ENCODE data around the gene PACS1. TPM values are rescaled to one million over a fixed set of nuclear protein-coding genes. Genes with fewer than 3 reads are reported as not detected.
"Not testable (repeated sequence)": the region's sequence is repeated elsewhere in the genome, so short reads cannot be mapped to it uniquely, and the experiment has no call there.

Gene PACS1
- total RNA-seq (ENCODE audit: unreplicated experiment): 30.6 TPM
- long read RNA-seq: 0 reads

GRCh38 chr11:66069715-66070603 lies at the start of gene PACS1:
Gene PACS1 (plus strand): TSS chr11:66070272. CDS start chr11:66070487, 215 bp downstream.
- peak within 1 kb of the TSS; percentile 76 for H3K27ac Mint-ChIP-seq (ENCODE audit: unreplicated experiment)
- H3K36me3 Mint-ChIP-seq (ENCODE audit: unreplicated experiment): peaks cover 4% of the 10 kb centered on the region
- H3K27me3 Mint-ChIP-seq (ENCODE audit: unreplicated experiment): peaks cover 5% of the 10 kb centered on the region
- DNase-seq: peak; percentile 58
- H3K4me3 Mint-ChIP-seq (ENCODE audit: unreplicated experiment): peak within 1 kb of the TSS; percentile 86
- TF ChIP-seq, protein P1, sequence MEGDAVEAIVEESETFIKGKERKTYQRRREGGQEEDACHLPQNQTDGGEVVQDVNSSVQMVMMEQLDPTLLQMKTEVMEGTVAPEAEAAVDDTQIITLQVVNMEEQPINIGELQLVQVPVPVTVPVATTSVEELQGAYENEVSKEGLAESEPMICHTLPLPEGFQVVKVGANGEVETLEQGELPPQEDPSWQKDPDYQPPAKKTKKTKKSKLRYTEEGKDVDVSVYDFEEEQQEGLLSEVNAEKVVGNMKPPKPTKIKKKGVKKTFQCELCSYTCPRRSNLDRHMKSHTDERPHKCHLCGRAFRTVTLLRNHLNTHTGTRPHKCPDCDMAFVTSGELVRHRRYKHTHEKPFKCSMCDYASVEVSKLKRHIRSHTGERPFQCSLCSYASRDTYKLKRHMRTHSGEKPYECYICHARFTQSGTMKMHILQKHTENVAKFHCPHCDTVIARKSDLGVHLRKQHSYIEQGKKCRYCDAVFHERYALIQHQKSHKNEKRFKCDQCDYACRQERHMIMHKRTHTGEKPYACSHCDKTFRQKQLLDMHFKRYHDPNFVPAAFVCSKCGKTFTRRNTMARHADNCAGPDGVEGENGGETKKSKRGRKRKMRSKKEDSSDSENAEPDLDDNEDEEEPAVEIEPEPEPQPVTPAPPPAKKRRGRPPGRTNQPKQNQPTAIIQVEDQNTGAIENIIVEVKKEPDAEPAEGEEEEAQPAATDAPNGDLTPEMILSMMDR (IDR thresholded peaks at IDR 0.05; ENCODE audit: partially characterized antibody, unreplicated experiment): no peak
- H3K4me1 Mint-ChIP-seq (ENCODE audit: low read depth, unreplicated experiment): peaks cover 29% of the 10 kb centered on the region
- H3K9me3 Mint-ChIP-seq (ENCODE audit: unreplicated experiment): peaks cover 12% of the 10 kb centered on the region

GRCh38 chr11:66020618-66021357 lies 49.3 kb upstream of the PACS1 start:
- H3K27ac Mint-ChIP-seq (ENCODE audit: unreplicated experiment): no peak overlapping the region
- H3K4me3 Mint-ChIP-seq (ENCODE audit: unreplicated experiment): no peak overlapping the region
- H3K4me1 Mint-ChIP-seq (ENCODE audit: low read depth, unreplicated experiment): no peaks in the 10 kb centered on the region

GRCh38 chr11:66022401-66023185 lies 47.5 kb upstream of the PACS1 start:
- peak overlapping the region; percentile 34 for H3K4me3 Mint-ChIP-seq (ENCODE audit: unreplicated experiment)
- H3K9me3 Mint-ChIP-seq (ENCODE audit: unreplicated experiment): peaks cover 5% of the 10 kb centered on the region
- no peaks in the 10 kb centered on the region for H3K36me3 Mint-ChIP-seq (ENCODE audit: unreplicated experiment)
- no peaks in the 10 kb centered on the region for H3K4me1 Mint-ChIP-seq (ENCODE audit: low read depth, unreplicated experiment)
- peak; percentile 91 for DNase-seq
- no peak overlapping the region for H3K27ac Mint-ChIP-seq (ENCODE audit: unreplicated experiment)
- TF ChIP-seq, protein P1 (IDR thresholded peaks at IDR 0.05; ENCODE audit: partially characterized antibody, unreplicated experiment): peak; percentile 97
- peaks cover 17% of the 10 kb centered on the region for H3K27me3 Mint-ChIP-seq (ENCODE audit: unreplicated experiment)

More at GRCh38 chr11:66020618-66021357, 49.3 kb upstream of the PACS1 start:
- Mint-ChIP-seq H3K9me3 (ENCODE audit: unreplicated experiment) (peaks cover 5% of the 10 kb centered on the region), H3K36me3 (ENCODE audit: unreplicated experiment) (no peaks in the 10 kb centered on the region), H3K27me3 (ENCODE audit: unreplicated experiment) (peaks cover 17% of the 10 kb centered on the region)
- TF ChIP-seq, protein P1 (IDR thresholded peaks at IDR 0.05; ENCODE audit: partially characterized antibody, unreplicated experiment): no peak
- DNase-seq: no peak

GRCh38 chr11:66023186-66023440 lies 47.0 kb upstream of the PACS1 start:
- DNase-seq; H3K4me1 Mint-ChIP-seq (ENCODE audit: low read depth, unreplicated experiment); H3K9me3 Mint-ChIP-seq (ENCODE audit: unreplicated experiment); H3K27ac Mint-ChIP-seq (ENCODE audit: unreplicated experiment); H3K4me3 Mint-ChIP-seq (ENCODE audit: unreplicated experiment); H3K36me3 Mint-ChIP-seq (ENCODE audit: unreplicated experiment): not testable (repeated sequence)
- peaks cover 17% of the 10 kb centered on the region for H3K27me3 Mint-ChIP-seq (ENCODE audit: unreplicated experiment)

GRCh38 chr11:66026017-66026529 lies 44.0 kb upstream of the PACS1 start, which contains the start of gene CATSPER1:
Gene CATSPER1 (minus strand): TSS chr11:66026479. CDS start chr11:66026379, 100 bp downstream.
- DNase-seq: no peak
- Mint-ChIP-seq H3K36me3 (ENCODE audit: unreplicated experiment) (no peaks in the 10 kb centered on the region), H3K4me1 (ENCODE audit: low read depth, unreplicated experiment) (no peaks in the 10 kb centered on the region), H3K27ac (ENCODE audit: unreplicated experiment) (no peak within 1 kb of the TSS), H3K9me3 (ENCODE audit: unreplicated experiment) (peaks cover 5% of the 10 kb centered on the region), H3K4me3 (ENCODE audit: unreplicated experiment) (no peak within 1 kb of the TSS), H3K27me3 (ENCODE audit: unreplicated experiment) (peaks cover 17% of the 10 kb centered on the region)
- TF ChIP-seq, protein P1 (IDR thresholded peaks at IDR 0.05; ENCODE audit: partially characterized antibody, unreplicated experiment): no peak

Data from glutamatergic neuron (in vitro differentiated cells).